NOMO-1 treated with dmso at 0.1 percent for 144 hours (cell line): ENCODE results near the gene FOXC2.
"Not testable (repeated sequence)": the region's sequence is repeated elsewhere in the genome, so short reads cannot be mapped to it uniquely, and the experiment has no call there.

Experiments used
- DNase-seq: peaks from one replicate; lab custom pipeline; 2025; ENCODE audit not compliant: unreplicated experiment; lab: John Stamatoyannopoulos, UW

Gene FOXC2

DNA sequence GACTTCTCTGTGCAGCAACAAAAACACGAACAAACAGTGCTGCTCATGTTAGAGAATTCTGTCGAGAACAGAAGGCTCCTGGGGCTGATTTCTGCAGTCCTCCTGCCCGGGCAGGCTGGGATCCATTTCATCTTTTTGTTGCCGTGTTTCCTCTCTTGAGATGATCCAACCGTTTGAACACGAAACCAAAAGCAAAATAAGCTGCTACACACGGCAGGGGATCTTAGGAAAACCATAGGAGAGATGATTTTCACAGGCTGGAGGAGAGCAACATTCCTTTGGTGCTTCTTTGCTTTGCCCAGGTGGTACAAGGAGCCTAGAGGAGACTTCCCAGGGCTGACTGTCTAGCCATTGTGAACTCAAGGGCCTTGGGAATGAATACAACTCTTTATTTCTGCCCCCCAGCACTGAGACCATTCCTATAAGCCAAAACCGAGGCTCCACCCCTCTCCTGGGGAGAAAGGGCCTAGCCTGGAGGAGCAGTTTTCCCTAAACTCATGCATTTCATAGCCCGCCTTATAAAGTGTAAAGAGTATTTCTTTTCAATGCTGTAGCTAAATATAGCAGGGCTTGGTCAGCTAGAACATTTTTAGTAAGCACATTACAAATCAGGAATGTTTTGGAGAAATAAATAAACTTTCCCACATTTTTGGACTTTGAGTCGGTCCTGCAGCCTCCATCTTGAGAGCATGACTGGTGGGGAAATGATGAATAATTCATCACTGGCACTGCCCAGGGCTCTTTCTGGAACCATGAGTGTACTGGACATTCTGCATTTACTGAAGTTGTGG, 19.4 kb downstream of the FOXC2 start:
- no peak for DNase-seq

DNA sequence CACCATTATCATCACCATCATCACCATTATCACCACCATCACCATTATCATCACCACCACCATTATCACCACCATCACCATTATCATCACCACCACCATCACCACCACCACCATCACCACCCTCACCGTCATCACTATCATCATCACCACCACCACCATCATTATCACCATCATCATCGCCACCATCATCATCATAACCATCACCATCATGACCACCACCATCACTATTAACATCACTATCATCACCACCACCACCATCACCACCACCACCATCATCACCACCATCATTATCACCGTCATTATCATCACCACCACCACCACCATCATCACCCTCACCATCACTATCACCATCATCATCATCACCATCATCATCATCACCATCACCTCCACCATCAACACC, 20.9 kb downstream of the FOXC2 start:
- no peak for DNase-seq

DNA sequence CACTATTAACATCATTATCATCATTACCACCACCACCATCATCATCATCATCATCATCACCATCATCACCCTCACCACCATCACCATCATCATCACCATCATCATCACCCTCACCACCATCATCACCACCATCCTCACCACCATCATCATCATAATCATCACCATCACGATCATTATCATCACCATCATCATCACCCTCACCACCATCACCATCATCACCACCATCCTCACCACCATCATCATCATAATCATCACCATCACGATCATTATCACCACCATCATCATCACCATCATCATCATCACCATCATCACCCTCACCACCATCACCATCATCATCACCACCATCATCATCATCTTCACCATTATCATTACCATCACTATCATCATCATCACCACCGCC, 21.3 kb downstream of the FOXC2 start:
- not testable (repeated sequence) for DNase-seq

DNA sequence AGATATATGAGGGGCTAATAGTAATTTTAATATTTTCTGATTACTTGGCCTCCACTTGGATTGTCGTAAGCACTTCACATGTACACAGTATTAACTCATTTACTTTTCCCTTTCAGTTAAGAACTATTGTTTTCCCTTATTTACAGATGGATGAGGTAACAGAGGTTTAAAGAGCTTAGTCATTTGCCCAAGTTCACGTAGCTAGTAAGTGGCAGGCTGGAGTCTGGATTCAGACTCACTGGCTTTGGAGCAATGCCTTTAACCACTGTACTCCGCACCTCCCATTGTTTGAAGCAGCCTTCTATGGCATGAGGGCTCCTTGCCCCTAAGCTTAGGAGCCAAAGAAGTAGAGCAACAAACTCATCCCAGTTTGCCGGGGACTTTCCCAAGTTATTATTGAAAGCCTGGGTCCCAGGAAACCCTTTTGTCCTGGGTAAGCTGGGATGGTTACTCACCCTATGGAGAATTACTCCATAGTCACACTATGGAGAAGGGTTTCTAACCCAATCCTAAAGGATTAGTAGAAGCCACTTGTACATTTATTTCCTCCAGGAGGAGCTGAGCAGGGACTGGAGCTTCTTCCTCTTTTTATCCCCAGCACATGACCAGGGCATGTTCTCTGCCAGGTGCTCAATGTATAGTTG, 24.0 kb downstream of the FOXC2 start:
- no peak for DNase-seq

DNA sequence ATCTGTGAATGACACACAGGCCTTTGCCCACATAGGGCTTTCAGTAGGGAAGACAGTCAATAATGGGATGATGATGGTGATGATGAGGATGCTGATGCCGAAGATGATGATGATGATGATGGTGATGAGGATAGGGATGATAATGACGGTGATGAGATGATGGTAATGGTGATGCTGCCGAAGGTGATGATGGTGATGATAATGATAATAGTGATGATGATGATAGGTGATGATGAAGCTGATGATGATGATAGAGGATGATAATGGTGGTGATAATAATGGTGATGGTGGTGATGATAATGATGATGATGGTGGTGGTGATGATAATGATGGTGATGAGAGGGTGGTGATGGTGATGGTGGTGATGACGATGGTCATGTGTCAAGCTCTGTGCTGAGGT, 24.6 kb downstream of the FOXC2 start:
- no peak for DNase-seq

DNA sequence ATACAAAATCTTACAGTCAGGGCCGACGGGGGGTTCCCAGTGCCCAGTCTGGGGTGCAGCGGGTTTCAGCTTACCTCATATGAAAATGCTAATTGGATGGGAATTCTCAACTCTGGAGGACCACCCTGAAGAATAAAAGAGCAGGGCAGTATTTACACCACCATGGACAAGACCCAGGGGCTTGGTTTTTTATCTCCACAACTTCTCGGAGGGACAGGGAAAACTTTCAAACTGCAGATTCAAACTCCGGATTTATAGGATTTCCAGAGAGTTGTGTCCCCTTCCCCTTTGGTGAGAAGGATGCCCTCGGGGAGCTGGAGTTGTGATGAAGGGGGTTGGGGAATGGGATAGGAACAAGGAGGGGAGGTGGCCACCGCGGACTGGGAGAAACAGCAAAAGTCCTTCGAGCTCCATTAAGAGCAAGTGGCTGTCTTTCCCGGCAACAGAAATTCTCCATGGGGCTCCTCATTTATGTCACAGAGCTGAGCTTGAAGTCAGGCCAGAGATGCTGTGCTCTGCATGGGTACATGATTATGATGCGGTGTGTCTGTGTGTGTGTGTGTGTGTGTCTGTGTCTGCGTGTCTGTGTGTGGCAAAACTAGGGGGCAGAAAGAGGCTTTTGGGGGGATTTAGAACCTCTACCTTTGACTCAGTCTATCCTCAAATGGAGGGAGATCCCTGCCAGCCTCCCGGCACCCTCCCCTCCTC, 27.4 kb downstream of the FOXC2 start:
- no peak for DNase-seq

DNA sequence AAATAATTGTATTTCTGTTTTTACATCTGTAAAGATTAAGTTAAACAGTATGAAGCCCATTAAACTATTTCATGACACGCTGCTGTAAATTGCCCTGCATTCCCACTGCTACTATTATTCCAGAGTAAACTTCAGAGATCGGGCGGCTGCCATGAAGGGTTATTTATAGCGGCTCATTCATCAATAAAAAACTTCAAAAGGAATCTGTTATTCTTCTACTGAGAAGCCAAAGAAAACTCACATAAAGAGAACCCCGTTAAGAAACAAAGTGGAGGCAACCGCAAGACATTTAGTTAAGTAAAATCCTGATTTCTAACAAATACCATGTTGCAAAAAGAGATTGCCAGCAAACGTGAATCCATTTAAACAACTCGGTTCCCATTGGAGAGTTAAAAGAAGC, 28.1 kb downstream of the FOXC2 start:
- DNase-seq: no peak

DNA sequence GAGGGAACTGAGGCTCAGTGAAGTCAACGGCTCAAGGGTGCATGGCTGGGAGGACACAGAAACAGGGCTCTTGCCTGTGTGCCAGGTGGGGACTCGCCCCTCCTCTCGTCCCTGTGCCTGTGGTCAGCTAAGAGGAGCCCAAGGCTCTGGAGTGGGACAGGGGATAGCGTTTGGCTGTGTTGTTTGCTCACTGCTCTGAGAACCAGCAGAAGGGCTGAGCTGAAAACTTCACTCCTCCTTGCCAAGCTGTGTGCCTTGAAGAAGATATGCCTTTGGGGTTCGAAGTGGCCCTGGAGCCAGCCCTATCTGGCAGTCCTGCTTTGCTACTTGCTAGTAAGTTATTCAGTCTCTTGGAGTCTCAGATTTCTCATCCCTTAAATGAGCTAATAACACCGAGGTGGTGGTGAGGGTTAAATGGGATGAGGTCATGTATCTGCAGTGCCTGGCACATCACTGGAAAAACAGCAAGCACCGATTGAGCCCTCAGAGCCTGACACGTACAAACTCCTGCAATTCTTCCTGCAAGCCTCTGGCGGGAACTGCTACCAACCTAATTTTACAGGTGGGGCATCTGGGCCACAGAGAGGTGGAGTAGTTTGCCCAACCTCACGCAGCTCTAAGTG, 29.5 kb downstream of the FOXC2 start:
- no peak for DNase-seq

DNA sequence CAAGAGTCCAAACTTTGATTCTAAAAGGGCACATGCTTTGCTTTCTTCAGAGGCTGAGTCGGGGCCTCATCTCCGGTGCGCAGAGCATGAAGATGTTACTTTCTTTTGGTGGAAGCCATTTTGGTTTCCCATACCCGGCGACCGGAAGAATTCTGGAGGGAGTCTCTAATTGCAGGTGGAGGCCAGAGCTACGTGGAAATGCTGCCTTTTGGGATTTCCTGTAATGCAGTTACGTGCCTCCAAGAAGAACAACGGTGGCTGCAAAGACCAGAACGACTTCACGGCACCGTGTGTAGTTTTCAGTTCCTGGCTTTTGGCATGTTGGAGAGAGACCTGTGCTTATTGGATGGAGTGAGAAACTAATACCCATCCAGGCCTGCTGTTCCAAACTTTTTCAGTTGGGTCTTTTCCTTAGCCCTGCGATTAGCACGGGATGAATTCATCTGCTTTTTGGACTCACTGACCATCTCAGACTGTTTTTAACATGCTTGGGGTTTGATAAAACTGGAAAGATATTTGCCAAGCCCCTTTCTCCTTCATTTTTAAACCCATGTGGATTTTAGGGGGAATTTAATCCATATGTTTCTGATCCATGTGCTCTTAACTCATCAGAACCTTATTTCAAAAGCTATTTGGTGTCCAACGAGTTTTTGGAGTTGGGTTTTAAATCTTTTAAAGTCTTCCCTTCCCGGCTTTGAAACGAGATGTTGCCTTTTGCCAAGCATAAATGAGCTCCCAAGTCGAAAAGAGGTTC, 30.7 kb downstream of the FOXC2 start:
- DNase-seq: no peak

DNA sequence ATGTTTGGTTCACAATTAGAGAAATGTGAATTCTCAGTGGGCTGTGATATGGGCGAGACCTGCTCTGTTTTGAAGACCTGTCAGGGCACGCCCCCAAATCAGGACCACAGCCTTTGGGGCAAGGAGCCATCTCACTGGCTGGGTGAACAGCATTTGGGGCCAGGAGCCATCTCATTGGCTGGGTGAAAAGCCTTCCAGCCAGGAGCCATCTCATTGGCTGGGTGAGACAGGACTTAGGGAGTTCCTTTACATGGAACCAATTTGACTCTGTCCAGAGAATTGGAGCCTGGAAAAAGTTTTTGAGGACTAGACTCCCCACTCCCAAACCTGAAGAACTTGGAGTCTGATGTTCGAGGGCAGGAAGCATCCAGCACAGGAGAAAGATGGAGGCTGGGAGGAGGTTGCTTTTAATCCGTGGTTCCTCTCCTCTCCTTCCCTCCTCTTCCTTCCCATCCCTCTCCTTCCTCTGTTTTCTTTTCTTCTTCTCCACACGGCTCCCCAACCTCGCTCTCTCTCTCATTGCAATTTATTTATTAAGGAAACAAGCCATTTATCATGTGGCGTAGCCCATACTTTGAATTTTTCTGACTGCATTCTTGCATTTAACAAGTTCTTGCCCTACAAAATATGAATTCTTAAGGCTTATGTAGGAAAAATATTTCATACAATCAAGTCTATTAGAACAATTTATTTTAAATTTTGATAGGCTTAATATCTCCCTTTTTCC, 31.4 kb downstream of the FOXC2 start:
- no peak for DNase-seq

DNA sequence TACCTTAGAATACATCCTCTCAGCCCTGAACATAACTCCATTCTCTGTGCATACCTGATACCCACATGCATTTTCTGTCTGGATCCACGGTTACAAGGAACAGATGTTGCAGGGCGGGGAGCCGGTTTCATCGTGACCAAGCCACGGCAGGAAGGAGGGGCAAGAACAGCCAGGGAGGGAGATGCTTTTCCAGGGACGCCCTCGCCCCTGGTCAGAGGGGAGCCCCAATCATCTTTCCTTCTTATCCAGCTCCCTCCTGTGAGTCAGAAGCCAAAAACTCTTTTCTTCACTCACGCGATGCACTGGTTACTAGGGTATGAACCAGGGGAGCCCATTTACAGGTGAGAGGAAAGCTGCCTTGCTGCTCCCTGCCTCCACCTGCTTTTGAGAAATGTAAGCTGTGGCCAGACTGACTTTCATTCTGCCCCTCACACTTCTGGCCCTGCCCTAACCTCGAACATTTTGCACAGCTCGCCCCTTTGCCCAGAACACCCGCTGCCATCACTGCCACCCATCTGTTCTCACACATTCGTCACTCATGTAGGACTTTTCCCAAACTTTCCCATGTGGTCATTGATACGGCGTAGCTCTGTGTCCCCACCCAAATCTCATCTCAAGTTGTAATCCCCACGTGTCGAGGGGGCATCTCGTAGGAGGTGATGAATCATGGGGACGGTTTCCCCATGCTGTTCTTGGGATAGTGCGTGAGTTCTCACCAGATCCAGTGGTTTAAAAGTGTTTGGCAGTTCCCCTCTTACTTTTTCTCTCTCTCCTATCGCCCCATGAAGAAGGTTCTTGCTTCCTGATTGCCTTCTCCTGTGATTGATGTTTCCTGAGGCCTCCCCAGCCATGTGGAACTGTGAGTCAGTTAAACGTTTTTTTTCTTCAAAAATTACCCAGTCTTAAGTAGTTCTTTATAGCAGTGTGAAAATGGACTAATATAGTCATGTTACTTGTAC, 32.3 kb downstream of the FOXC2 start:
- no peak for DNase-seq

DNA sequence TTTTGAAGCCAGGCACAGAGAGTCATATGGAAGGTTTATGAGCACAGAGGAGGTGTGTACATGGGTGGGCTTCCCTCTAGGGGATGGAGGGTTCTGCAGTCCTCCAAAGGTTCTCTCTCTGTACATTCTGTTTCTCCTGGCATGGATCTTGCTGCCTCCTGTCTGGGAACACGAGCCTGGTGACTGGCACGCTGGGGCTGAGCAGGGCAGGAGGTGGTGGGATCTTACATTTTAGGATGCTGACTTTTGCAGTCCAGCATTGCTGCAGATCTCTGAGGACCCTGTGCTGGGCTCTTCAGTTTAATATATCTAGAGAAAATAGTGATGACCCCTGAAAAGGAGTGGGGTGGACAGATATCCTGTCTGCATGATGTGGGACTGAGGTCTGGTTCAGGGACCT, 34.7 kb downstream of the FOXC2 start:
- DNase-seq: no peak

DNA sequence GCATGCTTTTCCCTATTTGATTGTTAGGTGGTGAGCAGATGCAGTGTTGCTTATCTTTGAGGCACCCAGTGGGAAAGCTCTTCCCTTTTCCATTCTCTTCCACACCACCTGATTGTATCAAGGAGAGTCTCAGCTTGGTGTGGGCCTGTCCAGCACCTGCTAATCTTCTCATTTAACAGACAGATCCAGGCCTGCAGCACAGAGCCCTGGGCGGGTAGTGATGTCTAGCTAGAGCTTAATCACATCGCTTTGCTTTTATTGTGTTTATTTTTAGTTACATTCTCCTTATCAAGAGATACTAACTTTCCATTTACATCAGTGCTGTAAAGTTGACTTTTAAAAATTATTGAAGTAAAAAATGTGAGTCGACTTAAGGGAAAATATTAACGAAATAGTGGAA, 35.9 kb downstream of the FOXC2 start:
- DNase-seq: no peak

DNA sequence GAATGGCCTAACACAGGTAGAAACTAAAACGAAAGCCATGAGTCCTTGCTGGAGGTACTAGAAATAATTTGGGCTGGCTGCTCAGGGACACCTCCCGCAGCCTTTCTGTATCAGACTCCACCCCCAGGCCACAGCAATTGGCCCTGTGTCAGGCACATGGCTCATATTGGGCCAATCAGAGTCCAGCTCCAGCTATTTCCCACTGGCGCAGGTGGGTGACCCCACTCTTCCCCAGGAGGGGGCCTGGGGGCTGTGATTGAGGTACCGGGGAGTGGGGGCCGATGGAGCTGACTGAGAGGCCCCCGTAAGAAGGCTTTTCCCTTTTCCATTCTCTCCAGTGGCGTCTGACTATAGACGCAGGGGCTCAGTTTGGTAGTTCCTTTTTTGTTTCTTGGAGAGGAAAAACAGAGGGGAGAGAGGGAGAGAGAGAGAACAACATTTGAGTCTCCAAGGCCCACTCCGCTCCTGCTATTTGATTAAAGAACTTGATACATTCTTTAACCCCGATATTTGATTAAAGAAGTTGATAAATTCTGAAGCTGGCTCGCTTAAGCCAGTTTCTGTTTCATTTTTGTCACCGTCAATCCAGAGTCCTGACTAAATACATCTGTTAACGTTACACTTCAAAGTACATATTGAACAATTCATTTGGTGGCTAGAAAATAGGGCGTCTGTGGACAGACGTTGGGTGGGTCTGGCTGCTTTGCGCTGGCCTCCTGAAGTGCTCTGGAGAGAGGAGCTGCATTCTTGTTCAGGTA, 38.0 kb downstream of the FOXC2 start:
- DNase-seq: no peak

DNA sequence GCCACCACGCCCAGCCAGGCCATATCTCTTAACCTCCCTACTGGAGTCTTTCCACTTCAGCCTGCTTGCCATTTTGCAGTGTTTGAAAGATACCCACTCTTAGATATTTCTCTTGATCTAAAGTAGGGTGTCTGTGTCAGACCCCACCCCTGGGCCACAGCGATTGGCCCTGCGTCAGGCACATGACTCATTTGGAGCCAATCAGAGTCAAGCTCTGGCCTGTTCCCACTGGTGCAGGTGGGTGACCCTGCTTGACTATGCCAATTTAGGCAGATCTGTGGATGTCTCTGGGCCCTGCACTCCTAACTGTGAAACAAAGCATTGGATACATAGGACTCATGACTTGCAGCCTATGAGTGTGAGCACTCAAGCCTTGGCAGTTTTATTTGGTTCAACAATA, 39.3 kb downstream of the FOXC2 start:
- DNase-seq: no peak

DNA sequence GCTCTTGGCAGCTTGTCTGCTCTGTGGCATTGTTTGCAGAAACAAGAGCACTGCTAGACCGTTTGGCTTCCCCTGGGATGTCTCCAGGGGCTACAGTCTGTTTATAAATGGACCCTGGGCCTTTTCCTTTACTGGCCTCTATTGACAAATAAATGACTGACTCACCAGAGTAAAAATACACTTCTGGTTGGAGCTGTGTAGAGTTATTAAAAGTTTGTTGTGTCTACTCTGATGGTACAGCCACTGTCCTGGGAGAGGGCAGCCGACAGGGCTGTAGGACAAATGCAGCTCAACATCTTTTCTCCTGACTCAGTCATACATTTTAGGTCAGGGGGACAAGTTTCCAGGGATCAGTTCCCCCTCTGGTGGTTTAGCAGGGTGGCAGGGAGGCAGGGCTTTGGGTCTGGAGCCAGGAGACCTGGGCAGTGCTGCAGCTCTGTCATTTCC, 41.7 kb downstream of the FOXC2 start:
- no peak for DNase-seq

DNA sequence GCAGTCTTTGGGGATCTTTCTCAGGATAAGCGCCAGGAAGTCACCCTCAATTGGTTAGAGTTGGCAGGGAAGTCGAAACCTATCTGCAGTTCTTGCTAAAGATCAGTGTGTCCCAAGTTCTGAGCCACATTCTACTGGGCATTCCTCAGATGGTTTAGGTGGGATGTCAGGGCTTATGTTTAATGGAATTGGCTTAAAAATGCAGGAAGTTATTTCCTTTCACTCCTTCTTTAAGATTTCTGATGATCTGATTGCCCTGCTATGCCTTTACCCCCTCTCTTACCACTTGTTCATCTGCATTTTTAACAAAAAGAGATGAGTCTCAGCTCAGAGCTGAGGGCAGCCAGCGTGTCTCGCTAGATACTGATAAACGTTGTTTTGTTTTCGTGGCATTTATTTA, 42.5 kb downstream of the FOXC2 start:
- no peak for DNase-seq

DNA sequence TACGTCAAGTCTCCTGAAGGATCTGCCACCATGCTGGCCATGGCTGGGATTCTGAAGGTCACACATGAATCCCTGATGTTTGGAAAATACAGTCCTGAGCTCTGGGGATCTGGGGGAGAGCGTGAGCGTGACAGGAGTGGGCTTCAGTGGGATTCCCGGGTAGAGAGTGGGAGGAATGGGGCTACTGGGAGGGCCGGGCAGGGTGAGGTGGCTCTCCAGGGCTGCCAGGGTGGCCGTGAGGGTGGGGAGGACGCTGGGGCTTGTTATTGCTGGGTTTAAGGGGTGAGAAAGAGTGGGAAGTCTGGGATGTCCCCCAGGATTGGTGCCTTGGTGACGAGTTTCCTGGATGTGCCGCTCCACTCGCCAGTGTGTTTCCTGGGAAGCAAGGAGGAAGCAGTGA, 43.0 kb downstream of the FOXC2 start:
- no peak for DNase-seq
